ENCODE data around the gene VWA3A. TPM values are rescaled to one million over a fixed set of nuclear protein-coding genes. Genes with fewer than 3 reads are reported as not detected.
A peak's percentile ranks its signal among the peaks of the same experiment; 100 is the strongest.

VWA3A gene
- total and polyA plus RNA-seq, 2 of the 4 experiments (the other 2 are of a cell fraction) = not detected

DNA sequence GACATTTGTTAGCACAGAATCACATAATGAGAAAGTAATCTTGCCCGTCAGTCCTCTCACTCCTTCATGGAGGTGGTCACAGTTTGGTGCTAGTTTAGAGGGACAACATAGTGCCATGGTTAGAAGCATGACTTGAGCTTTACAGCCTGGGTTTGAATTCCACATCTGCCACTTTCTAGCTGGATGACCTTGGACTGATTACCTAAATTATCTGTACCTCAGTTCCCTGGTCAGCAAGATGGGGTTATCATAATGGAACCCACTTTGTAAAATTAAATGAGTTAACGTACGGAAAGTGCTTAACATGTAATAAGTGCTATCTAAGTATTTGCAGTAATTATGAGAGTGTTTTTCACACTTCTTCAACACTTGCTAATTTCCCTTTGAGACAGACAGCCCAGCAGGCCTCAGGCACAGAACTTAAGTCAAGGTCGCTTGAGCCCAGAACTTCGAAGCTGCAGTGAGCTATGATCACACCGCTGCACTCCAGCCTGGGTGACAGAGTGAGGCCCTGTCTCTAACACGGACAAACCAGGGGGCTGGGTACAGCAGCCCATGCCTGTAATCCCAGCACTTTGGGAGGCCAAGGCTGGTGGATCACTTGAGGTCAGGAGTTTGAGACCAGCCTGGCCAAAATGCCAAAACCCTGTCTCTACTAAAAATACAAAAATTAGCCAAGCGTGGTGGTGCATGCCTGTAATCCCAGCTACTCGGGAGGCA, 7.1 kb downstream of the VWA3A start:
- H2BK20ac ChIP-seq (ENCODE audit: low read depth, low read length) = no peak overlapping the region
- no peaks in the 10 kb centered on the region for H3K79me1 ChIP-seq (ENCODE audit: low read depth in 1 of 2, low read length in 2 of 2)
- H4K91ac ChIP-seq (ENCODE audit: insufficient read depth, low read depth, low read length) = no peak overlapping the region
- dilution Hi-C loops (cut with HindIII; ENCODE audit: low sequenced_read_pairs, unreplicated experiment) (no loop called here), intact Hi-C loops (cut with micrococcal nuclease) (loop anchor here (1.0 kb wide), 2 partner anchors 89 to 98 kb away; partner anchors contain the start of gene PDZD9), in situ Hi-C loops (cut with MboI; ENCODE audit: low sequenced_read_pairs) (loop anchor here (5.0 kb wide), 1 partner anchor 102 kb away; no protein-coding TSS in a partner anchor)
- DNase-seq (no peak), ATAC-seq (ENCODE audit: low read depth) (0 out of 2 replicates have a peak, but pooled peaks have one; percentile 11)
- no peak overlapping the region for H3K56ac ChIP-seq (ENCODE audit: extremely low read depth, insufficient read depth, low read length)
- H3K23ac ChIP-seq (ENCODE audit: low read depth, low read length) = no peak overlapping the region
- H3K9me1 ChIP-seq (ENCODE audit: insufficient read depth, low read length) = no peaks in the 10 kb centered on the region
- no peak overlapping the region for H3K27ac ChIP-seq (ENCODE audit: insufficient read depth, low read length)
- no peak overlapping the region for H3K4me3 ChIP-seq (ENCODE audit: insufficient read depth, low read depth, low read length)
- H3K36me3 ChIP-seq (ENCODE audit: control insufficient read depth, insufficient read depth, low read length) = no peaks in the 10 kb centered on the region
- no peak overlapping the region for H2BK15ac ChIP-seq (ENCODE audit: low read depth, low read length)
- peak overlapping the region; percentile 76 for H2AFZ ChIP-seq (replicated peaks; ENCODE audit: low read length, poor library complexity)
- no peak overlapping the region for H2BK120ac ChIP-seq (ENCODE audit: low read depth, low read length)
- H2AK9ac ChIP-seq (replicated peaks; ENCODE audit: low read depth, low read length, poor library complexity) = no peak overlapping the region
- H2AK5ac ChIP-seq (ENCODE audit: low read depth, low read length) = no peak overlapping the region
- no TSS peak for BruUV-seq (replicated peaks)
- H3K4me2 ChIP-seq (ENCODE audit: low read depth, low read length) = no peak overlapping the region
- H3K18ac ChIP-seq (ENCODE audit: low read depth, low read length) = no peak overlapping the region
- POLR2A ChIA-PET (ENCODE audit: unreplicated experiment) = no interaction called here
- TF ChIP-seq, protein P1, sequence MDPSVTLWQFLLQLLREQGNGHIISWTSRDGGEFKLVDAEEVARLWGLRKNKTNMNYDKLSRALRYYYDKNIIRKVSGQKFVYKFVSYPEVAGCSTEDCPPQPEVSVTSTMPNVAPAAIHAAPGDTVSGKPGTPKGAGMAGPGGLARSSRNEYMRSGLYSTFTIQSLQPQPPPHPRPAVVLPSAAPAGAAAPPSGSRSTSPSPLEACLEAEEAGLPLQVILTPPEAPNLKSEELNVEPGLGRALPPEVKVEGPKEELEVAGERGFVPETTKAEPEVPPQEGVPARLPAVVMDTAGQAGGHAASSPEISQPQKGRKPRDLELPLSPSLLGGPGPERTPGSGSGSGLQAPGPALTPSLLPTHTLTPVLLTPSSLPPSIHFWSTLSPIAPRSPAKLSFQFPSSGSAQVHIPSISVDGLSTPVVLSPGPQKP (IDR thresholded peaks at IDR 0.05; ENCODE audit: borderline replicate concordance, low read depth, low read length) = no peak
- TF ChIP-seq RAD21 (IDR thresholded peaks at IDR 0.05; ENCODE audit: low read length) = no peak
- TF ChIP-seq RFX5 (IDR thresholded peaks at IDR 0.05; ENCODE audit: low read depth, low read length) = no peak
- no peak for TF ChIP-seq RCOR1 (IDR thresholded peaks at IDR 0.05; ENCODE audit: insufficient replicate concordance, low read length)
- TF ChIP-seq, protein P2, sequence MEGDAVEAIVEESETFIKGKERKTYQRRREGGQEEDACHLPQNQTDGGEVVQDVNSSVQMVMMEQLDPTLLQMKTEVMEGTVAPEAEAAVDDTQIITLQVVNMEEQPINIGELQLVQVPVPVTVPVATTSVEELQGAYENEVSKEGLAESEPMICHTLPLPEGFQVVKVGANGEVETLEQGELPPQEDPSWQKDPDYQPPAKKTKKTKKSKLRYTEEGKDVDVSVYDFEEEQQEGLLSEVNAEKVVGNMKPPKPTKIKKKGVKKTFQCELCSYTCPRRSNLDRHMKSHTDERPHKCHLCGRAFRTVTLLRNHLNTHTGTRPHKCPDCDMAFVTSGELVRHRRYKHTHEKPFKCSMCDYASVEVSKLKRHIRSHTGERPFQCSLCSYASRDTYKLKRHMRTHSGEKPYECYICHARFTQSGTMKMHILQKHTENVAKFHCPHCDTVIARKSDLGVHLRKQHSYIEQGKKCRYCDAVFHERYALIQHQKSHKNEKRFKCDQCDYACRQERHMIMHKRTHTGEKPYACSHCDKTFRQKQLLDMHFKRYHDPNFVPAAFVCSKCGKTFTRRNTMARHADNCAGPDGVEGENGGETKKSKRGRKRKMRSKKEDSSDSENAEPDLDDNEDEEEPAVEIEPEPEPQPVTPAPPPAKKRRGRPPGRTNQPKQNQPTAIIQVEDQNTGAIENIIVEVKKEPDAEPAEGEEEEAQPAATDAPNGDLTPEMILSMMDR (conservative IDR thresholded peaks at IDR 0.05; ENCODE audit: low read depth, low read length) = no peak
- TF ChIP-seq POLR2A (IDR thresholded peaks at IDR 0.05; ENCODE audit: low read depth, low read length) = no peak
- no peak for TF ChIP-seq MAZ (IDR thresholded peaks at IDR 0.05; ENCODE audit: borderline replicate concordance, low read depth, low read length)
- TF ChIP-seq SMC3 (IDR thresholded peaks at IDR 0.05; ENCODE audit: low read depth, low read length) = no peak
- no peak for TF ChIP-seq CEBPB (IDR thresholded peaks at IDR 0.05; ENCODE audit: low read depth, low read length)
- TF ChIP-seq NFE2L2 (IDR thresholded peaks at IDR 0.05; ENCODE audit: low read depth, low read length) = no peak
- TF ChIP-seq MXI1 (IDR thresholded peaks at IDR 0.05; ENCODE audit: borderline replicate concordance, low read depth, low read length) = no peak
- no peak for TF ChIP-seq FOS (IDR thresholded peaks at IDR 0.05; ENCODE audit: low read depth, low read length)
- H3K4me1 ChIP-seq (ENCODE audit: control insufficient read depth, insufficient read depth, low read length) = no peaks in the 10 kb centered on the region
- peaks cover 5% of the 10 kb centered on the region for H3K27me3 ChIP-seq (ENCODE audit: control insufficient read depth, insufficient read depth, low read length)
- H3K14ac ChIP-seq (replicated peaks; ENCODE audit: low read depth, low read length) = no peak overlapping the region
- WGBS, 2 experiments (ENCODE audit: extremely low coverage in 2 of 2, insufficient read length in 1 of 2) = 68% methylated on average over 4 of the region's 9 CpGs; no CpG with 5 or more reads in 1 of the 2 experiments
- no peak overlapping the region for H4K8ac ChIP-seq (ENCODE audit: low read depth in 2 of 2, low read length in 2 of 2)
- no peak overlapping the region for H3K9ac ChIP-seq (ENCODE audit: low read depth, low read length)
- no peaks in the 10 kb centered on the region for H3K9me3 ChIP-seq (ENCODE audit: control insufficient read depth, insufficient read depth, low read length)
- H2BK5ac ChIP-seq (ENCODE audit: low read depth, low read length, poor library complexity, severe bottlenecking) = no peak overlapping the region
- no peaks in the 10 kb centered on the region for H4K20me1 ChIP-seq (ENCODE audit: insufficient read depth, low read length)
- H3K4ac ChIP-seq (ENCODE audit: low read depth, low read length) = no peak overlapping the region
- CTCF ChIA-PET = interaction anchor here (0.6 to 3.0 kb wide), 20 partner anchors 9 to 1403 kb away, joined by 3 to 16 read pairs (median 4); partner anchors contain the start of gene MOSMO
- H4K5ac ChIP-seq (ENCODE audit: low read depth, low read length) = no peak overlapping the region

Measured in IMR-90 (cell line).